Fibroblast of peridontal ligament (primary cell): ENCODE measurements around the gene PLEKHG1.

Source experiments
- DNase-seq: peaks from one replicate; pipeline ENCODE4 v3.0.0-alpha.2; 2010; ENCODE audit errors: extremely low read depth

PLEKHG1 gene

DNA sequence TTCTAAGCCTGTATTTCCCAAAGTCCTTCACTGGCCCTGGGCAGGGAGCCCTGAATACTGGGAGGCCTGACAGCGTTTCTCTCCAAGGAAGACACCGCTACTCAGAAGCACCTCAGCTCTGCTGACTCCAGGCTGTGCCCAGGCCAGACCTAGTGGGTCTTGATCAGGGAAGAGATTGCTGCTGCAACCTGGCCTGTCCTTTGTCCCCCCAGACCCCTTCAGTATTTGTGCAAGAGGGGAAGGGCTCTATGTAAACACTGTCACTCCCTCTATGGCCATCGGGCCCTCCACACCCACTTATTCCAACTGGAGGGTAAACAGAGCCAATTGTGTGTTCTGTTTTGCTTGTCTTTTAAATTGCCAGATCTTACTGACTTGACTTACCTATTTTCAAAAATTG is 20.6 kb downstream of the PLEKHG1 start:
- DNase-seq, result no peak

DNA sequence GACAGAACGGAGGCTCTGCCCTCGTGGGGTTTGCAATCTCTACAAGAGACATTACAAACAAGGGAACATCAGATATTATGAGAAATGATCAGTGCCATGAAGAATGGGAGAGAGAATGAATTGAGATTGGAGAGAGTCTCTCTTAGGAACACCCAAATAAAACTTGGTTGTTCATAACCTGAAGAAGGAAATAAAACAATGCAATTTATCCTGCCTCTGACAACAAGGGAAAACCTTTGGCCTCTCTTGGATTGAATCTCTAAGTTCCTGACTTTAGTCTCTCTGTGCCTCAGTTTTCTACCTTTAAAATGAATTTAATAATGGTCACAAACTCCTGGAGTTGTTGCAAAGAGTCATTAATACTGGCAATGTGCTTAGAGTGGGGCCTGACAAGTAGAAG is 21.1 kb downstream of the PLEKHG1 start:
- no peak for DNase-seq

DNA sequence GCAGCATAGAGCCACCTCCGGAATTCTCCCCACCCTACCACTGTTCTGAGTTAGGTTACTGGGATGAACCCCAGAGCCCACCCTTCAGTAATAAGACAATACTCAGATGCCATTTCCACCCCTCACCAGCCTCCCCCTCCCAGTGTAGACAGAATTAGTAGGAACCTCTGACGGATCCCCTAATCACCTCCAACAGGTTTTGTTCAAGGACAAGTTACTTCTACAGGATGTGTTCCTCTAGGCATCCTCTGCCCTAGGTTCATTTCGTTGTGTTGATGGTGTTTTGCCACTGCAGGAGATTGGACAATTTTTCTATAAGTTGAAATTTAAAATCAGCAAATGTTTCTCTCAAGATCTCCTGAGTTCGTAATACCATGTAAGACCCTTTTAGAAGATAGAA is 22.8 kb downstream of the PLEKHG1 start:
- DNase-seq, result no peak

DNA sequence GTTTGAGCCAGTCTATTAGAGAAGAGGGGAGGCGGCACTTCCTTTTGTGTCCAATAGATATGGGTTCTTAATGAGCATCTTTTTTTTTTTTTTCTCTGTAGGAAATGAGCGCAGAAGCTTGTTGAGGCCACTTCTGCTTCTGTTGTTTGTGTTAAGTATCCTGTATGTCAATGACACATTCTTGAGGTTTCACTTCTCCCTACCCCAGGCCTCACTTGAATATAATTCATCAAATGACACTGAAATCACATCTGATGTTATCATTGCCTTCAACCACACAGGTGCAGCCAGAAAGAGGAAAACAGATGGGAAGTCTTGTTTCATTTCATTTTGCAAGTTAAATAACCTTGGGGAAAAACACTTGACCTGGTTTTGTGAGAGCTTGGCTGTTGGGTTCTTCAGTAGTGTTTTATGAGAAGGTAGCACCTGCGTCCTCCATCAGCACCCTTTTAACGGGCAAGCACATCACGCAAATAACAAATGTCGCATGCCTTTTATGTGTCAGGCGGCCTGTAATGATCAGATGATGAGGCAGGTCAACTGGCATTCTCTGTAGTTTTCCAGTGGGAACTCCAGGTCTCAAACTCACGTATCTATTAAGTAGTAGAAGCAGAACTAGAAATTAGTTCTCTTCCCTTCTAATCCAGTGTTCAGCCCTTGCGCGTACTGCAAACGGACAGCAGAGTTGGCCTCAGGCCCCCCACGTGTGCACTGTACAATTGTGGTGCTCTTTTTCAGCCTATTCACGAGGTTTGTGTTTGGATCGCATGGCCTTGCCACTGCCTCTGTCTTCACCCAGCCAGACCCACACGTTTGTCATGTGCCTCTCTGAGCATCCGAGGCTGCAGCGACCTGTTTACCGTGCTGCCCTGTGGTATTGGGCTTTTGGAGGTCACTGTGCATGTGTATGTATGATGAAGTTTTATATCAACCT is 23.5 kb downstream of the PLEKHG1 start:
- no peak for DNase-seq

DNA sequence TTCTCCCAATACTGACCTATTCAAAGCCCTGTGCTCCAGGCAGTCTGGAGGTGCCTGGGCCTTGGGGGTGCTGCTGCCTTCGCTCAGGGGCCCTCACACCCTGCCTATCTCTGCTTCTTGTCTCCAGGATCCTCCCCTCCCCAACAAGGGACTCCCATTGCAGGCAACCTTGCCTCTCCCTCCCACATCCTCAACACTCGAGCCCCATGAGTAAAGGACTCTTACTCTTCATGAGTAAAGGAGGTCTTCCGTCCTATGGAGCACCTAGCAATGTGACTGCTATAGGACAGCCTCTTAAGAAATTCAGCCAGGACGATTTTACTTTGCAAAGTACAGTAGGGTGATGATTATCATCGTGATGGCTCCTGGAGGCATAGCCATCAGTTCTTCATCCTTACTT is 24.5 kb downstream of the PLEKHG1 start:
- DNase-seq, result no peak

DNA sequence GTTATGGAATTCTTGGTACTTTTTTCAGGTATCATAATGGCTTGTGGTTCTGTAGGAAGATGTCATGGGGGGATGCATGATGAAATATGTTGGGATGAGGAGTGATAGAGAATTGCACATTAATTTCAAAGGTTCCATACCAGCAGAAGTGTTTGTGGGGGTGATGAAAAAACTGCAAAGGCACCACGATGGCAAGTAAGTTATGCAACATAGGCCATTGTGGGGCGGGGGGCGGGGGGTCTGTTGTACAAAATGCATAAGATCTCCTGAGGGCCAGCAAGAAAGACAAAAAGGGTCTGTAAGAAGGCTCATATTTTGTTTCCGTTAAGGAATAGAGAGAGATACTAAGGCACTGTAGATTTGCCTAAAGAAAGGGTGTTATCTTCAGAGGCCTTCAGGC is 26.2 kb downstream of the PLEKHG1 start:
- DNase-seq, result no peak

DNA sequence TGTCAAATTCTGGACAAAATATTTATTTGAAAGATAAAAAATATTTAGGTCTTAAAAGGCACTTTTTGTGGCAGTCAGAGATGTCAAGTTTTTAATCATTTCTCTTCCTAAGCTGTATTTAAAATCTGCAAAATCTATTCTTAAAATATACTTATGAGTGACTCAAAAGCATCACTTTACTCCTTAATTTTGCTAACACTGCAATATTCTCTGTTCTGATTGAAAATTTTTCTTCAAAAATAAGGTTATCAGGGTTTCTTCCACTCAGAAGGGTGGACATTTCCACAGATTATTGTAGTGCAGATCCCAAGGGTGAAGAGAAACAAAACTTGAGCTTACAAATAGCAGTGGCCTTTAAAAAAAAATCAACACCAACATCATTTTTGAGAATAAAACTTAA is 27.5 kb downstream of the PLEKHG1 start:
- no peak for DNase-seq

DNA sequence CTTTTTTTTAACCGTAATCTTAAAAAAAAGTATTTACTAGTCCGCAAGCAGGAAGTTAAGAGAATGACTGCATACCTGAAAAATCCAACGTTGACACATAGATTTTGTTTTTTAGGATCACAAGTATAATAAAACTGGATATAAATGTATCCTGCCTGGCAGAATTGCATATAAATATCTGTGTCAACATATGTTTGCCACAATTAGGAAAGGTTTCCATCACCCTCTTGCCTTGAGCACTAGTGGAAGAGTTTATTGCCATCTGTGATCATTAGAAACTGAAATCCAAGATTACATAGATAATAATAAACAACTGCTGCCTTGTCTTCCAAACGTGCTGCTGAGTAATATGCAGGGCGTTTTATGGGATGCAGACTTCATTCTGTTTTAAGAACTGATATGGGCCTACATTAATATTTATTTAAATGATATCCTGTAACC is 27.9 kb downstream of the PLEKHG1 start:
- DNase-seq, result peak; percentile 1

DNA sequence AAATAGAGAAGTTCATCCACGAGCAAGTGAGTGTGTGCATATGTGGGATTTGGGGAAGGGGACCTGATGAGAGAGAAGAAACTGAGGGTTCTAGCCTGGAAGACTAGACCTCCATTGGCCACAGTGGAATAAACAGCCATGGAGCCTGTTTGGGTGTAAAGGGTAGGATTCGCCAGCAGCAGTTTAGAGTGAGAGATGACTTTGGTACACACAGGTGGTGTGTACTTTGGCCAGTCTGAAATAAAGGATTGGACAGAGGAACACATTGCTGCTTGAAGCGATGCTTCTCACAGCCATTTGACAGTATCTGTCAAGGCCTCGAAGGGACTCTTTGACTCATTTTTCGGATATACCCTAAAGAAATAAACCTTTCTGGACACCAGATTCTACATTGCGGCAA is 29.2 kb downstream of the PLEKHG1 start:
- no peak for DNase-seq

DNA sequence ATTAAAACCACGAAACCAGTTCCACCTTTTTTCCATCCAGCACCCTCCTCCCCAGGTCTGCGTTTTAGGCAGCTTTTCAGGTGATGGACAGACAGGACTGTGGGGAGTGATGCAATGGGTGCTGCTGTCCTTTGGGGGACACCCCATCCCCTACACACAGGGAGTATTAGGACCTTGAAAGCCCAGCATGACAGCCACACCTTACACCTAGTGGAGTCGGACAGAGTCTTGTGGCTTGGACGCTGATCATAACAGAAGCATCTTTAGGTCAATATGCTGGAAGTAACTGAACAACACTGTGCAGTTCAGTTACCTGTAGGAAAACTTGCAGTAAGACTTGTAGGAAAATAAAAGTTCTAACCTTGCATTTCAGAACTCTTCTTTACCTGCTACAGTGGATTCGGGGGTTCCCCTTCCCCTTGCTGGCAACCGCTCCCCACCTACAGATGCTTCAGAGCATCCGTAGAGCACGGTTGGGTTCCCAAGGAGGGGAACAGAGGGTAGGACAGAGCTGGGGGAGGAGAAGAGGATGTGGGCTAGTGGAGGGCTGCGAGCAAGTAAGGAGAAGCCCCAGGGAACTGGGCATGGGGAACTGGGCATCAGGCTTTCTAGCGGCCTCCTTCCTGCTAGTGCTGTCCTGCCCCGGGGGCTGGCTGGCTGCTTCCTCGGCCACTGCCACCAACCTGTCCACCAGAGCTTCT is 31.7 kb downstream of the PLEKHG1 start:
- no peak for DNase-seq

DNA sequence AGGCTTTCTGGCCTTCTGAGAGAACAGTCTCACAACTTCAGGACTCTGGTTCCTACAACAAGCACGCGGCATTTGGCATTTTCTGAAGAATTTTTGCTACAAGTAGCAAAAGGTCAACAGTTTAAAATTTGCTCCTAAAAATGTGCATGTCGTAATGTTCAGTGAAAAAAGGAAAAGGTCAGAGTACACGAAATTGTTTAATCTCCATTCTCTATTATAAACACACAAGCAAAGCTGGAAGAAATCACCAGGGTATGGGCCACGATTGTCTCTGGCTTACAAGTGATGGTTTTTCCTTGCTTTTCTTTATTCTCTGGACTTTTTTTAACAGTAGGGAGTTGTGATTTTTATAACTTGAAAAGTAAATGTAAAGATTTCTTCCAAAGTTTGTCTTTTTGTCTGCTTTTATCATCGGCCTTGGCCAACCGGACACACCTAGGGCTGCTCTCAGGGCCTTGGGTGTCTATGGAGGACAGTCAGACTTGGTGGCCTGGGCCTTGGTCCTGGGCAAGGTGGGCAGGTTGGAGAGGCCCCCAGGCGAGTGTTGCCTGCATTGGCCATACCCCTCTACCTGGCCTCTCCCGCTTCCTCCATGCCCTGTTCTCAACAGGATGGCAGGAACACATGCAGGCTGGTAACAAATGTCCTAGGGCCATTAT is 32.4 kb downstream of the PLEKHG1 start:
- DNase-seq, result no peak

DNA sequence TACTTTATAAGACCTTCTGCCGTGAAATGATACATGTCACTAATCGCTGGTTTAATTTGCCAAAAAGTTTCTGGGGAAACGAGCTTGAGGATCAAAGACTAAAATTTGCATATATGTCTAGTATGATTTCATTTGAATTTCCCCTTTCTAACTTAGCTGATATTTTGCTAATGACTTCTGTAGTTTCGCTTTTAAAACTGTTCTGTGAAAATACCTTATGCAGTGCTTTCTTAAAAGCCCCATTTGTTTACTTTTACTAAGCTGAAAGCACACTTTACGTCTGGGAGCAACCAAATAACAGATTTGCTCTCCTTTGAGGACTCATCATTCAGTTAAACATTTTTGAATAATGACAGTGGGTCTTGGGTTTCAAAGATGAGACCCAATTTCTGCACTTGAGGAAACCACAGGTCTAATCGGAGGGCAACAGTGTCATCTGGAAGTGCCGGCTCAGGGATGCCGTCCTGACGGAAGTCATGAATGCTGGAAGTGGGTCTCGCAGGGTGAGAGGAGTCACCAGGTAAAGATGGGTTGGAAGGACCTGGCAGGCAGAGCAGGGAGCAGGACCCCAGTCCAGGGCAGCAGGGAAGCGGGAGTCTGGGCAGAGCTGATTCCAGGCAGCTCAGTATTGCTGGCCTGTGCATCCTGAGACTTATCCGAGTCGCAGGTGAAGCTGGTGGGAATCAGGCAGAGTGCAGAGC is 33.2 kb downstream of the PLEKHG1 start:
- DNase-seq, result no peak

DNA sequence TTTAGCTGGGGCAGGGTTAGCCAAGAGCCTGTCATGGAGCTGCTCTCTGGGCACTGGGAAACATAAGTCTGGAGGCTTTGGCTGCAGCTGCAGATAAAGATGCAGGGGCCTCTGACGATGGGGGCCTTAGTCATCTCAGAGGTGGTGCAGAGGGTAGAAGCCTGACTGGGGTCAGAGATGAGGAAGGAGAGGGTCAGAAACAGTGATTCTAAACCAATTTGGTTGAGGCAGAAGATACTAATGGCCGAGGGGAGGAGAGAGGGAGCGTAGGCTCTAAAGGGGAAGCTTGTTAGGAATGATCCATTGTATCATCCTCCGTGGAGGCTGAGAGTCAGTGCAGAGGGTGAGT is 33.8 kb downstream of the PLEKHG1 start:
- no peak for DNase-seq

DNA sequence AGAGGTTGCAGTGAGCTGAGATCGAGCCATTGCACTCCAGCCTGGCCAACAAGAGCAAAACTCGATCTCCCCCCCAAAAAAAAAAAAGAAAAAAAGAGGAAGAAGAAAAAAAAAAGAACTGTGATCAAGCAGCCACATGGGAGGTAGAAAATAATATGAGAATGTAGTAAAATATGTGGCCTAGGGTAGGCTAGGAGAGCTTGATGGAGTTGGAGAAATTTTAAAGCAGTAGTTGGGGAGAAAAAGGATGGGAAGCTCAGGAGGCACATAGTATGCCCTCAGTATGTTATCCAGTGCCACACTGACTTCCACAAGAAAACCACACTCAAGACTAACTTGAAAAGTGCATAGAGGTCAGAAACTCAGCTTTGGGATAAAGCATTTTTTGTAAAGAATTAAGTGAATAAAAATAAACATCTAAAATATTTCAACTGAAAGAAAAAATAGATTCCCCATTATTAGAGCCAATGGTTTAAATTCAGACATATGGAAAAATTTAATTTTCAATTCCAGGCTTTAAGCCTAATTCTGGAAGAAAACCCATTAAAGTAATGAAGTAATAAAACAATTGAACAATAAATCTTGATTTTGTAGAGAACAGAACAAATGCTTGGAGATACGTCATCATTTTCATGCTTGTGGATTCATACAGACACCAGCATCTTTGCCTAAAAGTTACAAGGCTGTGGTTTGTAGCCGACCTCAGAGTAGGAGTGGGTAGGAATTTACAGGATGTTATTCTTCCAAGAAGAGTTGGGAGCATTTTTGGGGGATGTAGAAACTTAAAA is 34.7 kb downstream of the PLEKHG1 start:
- DNase-seq, result no peak

DNA sequence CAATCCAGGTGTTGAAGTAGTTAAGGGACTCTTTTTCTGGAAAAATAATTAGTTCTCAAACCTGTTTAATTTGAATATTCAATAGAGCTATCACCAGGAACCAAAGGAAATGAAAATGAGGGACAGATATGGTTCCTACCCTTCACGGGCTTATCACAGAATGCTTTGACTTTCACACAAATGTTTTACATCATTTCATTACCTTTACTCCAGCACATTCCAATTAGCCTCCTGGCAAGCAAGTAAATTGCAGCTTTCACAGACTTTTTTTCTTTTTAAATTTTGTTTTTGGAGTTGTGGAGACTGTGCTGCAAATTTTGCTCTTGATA is 35.2 kb downstream of the PLEKHG1 start:
- no peak for DNase-seq

DNA sequence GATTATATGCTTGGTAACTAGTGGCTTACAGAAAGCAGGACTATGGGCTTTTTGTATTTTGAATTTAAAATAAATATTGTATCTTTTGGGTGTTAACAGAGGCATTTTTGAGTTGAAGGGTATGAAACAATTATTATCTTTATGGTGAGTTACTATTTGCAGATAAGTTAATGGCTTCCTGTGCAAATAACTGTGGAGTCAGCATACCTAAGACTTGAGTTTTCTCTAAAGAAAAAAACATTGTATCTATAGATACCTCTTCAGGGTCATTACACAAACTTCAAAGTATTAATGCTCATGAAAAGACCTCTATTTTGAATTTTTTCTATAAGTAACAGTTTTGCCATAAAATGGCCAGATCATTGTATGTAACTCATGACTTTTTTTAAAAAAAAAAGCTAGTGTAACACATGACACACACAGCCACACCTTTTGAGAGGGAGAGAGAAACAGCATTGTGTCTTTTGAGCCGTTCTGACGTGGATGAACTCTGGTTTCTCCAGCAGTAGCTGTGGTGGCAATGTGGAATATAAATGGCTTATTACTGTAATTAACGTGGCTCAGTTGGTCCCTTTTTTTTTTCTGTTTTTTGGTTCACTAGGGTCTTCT is 36.3 kb downstream of the PLEKHG1 start:
- DNase-seq, result no peak

DNA sequence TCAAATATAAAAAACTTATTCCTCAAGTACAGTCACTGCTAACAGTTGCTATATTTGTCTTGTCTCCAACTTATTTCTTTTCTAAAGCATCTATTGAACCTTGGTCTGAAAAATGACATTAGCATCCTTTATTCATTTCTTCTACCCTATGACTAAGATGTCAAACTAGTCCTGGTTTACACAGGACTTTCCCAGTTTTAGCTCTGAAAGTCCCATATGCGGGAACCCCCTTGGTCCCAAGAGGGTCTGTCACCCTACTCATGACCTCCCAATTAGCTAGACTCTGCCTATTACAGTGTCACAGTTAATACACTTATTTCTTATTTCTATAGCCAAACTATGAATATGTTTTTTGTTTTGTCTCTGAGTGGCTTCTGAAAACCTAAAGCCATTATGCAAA is 37.1 kb downstream of the PLEKHG1 start:
- no peak for DNase-seq

DNA sequence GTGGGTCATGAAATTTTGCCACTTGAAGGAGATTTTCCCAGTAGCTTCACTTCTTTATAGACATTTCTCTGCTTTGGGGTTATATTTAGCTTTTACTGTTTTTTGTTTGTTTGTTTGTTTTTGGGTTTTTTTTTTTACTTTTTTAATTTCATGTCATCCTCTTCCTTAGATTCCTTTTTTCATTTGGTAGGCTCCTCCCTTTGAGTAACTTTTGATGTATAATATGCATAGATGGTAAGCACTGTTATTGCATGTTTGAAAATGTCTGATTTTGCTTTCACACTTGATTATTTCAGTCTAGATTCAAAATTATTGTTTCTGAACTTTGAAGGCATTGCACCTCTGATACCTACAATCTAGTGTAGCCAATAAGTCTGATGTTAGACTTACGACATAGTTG is 37.6 kb downstream of the PLEKHG1 start:
- no peak for DNase-seq

DNA sequence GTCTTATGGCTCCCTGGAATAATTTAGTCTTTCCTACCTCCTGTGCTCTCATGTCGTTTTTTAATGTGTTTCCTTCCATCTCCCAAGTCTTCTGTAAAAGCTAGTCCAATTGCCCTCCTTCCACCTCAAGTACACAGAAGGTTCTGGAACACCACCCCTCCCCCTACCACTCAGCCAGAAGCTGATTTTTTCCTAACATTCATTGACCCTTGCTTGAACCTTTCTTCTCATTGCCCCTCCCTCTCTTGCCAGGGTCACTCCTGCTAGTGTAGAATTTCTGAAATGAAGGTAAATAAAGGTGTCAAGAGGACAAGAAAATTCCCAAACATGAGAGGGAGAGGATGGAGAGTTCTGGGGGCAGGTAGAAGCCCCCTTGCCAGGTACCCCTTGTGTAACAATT is 38.6 kb downstream of the PLEKHG1 start:
- no peak for DNase-seq

DNA sequence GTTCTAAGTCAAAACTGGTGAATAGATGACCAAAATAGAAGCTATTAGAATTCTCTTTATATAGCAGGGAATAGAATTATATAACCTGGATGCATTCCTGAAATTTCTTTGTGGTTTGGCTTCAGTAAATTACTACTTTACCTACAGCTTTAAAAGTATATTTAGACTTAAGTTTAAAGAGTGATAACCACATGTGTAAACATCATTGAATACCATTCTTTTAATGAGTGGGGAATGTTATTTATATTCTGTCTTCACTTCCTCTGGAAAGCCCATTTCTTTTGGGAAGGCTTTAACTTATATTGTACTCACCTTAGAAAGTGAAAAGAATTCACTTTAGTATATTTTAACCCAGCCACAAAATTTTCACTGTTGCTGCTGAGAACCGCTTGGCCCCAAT is 39.1 kb downstream of the PLEKHG1 start:
- DNase-seq, result no peak

DNA sequence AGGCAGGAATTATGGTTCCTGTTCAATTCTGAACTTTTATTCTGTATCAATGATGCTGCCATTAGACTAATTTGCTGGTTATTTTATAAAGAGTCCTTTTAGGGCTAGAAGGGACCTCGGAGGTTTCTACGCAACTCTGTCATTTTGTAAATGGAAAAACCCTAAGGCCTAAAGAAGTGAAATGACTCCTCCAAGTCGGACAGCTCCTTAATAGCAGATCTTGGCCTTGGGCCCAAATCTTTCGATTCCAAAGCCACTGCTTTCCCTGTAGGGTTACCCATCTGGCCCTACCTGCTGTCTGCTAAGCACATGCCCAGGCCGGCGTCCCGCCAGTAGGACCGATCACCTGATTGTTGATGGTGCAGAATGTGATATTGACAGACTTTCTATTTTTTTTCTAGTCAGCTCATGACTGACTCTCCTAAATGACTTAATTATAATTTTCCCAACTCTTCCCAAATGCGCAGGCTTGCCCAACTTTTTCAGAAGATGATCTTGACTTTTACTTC is 40.2 kb downstream of the PLEKHG1 start:
- no peak for DNase-seq
